SIG-M5 treated with dmso at 0.1 percent for 504 hours (cell line): Measurements from ENCODE around the gene RTCA.
"Not testable (repeated sequence)": the region's sequence is repeated elsewhere in the genome, so short reads cannot be mapped to it uniquely, and the experiment has no call there.

ENCODE experiments used
- DNase-seq: peaks from one replicate; lab custom pipeline; 2025; ENCODE audit not compliant: unreplicated experiment; lab: John Stamatoyannopoulos, UW

Gene RTCA

DNA sequence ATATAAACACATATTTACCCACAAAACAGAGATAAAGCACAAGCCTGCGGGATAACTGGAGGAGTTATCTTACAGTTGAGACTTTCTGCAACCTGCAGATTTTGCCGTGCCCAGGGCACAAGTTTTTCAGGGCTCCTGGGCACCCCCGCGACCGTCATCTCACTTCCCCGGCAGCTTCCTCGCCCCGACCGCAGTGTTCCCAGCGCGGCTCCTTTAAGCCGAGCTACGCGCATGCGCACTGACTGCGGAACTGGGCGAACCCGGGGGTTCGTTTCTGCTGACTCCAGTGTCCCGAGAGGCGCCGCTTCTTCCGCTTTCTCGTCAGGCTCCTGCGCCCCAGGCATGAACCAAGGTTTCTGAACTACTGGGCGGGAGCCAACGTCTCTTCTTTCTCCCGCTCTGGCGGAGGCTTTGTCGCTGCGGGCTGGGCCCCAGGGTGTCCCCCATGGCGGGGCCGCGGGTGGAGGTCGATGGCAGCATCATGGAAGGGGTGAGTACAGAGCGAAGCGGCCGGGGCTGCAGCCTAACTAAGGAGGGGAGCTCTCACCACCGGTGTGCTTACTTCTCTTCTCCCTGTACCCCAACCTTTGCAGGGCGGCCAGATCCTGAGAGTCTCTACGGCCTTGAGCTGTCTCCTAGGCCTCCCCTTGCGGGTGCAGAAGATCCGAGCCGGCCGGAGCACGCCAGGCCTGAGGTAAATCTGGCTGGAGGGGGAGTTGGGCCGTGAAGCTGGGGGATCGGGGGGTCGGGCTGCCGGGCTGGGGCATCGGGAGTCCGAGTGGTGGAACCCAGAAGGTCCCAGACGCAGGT is at the start of gene RTCA:
Gene RTCA (plus strand): TSS at position 286 of the 810 bp plus-strand sequence. CDS start 160 bp downstream, at position 446.
- DNase-seq: peak; percentile 96

- no peak for DNase-seq
Observed at GRCh38 chr1:100217834-100218233, 48.2 kb upstream of the RTCA start.

- no peak for DNase-seq
Observed at GRCh38 chr1:100219457-100219856, 46.6 kb upstream of the RTCA start.

DNA sequence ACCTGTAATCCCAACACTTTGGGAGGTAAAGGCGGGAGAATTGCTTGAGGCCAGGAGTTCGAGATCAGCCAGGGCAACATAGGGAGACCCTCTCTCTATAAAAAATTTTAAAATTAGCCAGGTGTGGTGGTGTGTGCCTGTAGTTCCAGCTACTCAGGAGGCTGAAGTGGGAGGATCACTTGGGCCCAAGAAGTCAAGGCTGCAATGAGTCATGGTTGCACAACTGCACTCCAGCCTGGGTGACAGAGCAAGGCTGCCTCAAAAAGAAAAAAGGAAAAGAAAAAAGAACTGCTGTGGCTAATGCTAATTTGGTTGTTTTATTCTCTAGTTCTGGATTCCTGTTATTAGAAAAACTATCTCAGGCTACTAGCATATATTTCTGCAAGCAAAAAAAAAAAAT is 46.1 kb upstream of the RTCA start:
- DNase-seq: peak; percentile 3

DNA sequence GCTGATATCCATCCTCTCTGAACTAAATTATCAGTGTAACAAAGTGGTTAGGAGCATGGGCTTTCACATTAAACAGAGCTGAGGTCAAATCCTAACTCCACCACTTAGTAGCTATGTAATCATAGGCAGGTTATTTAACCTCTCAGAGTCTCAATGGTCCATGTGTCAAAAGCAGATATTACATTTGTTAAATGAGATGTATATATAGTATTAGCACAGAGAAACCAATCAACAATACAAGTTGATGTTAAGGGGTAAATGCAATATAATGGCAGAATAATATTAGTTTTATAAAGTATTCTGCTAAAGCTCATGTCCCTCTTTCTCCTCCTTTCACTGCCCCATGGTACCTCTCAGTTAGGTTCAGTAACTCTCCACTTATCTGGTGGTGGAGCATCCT is 43.6 kb upstream of the RTCA start:
- no peak for DNase-seq

DNA sequence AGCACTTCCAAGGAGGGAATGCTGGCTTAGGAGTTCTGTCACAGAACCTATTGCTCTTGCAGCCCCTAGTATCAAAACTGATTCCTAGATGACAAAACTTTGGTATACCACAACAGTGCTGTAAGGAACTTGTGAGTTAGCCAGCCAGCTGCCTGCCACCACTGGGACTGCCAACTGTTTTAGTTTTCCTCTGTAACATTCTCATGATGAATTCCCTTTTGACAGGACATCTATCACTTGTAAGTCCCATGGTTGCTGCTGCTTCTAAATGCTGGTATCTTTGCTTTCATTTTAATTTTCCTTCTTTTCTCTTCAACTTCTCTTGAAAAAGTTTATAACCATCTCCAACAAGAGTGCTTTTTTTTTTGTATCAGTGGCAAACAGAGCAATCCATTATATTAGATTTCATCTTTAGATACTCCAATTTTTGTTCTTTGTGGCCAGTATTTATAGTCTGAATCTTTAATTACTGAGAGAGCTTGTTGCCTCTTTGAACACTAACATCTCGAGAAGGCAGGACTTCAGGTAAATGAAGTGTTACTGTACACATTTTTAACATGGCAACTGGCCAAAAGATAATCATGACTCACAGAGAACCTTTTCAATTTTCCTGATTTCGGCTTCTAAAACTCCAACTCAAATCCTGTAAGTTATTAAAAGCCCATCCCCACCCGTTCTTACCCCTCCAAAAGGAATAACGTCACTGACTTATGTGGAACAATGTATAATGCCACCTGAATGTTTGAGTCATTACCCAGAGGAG is 36.2 kb upstream of the RTCA start:
- no peak for DNase-seq

DNA sequence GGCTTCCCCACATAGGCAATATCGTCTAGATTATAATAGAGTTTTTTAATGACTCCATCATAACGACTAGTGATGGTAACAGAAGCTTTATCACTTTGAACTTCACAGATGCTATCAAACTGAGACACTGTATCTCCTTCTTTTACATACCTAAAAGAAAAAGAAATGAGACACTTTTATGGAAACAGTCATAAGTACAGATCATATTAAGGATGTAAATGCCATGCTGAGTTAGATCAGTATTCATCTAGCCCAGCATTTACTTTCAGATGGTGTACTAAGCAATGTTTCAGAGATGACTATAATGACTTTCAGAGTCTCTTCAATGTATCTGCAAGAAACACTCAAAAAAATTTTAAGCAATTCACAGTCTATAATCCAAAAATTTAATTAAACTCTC is 35.3 kb upstream of the RTCA start:
- no peak for DNase-seq

GRCh38 chr1:100231721-100232120 is 34.3 kb upstream of the RTCA start:
- no peak for DNase-seq

- DNase-seq: no peak
Observed at GRCh38 chr1:100232156-100232555, 33.9 kb upstream of the RTCA start.

GRCh38 chr1:100233566-100233965 is 32.5 kb upstream of the RTCA start:
- not testable (repeated sequence) for DNase-seq

GRCh38 chr1:100234432-100234831 is 31.6 kb upstream of the RTCA start:
- no peak for DNase-seq

DNA sequence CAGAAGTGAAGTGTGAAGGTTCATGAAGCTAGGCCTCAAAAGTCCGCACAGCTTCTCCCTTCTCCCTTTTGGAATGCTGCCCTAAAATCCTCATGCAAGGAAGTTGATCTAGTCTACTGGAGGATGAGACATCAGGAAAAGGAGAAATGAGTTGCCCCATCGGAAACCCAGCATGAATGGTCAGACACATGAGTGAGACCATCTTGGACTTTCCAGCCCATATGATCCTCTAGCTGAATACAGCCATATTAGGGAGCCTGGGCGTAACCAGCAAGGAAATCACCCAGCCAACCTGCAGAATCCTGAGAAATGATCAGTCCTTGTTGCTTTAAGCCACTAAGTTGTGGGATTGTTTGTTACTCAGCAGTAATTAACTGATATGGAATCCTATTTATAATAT is 28.9 kb upstream of the RTCA start:
- no peak for DNase-seq

DNA sequence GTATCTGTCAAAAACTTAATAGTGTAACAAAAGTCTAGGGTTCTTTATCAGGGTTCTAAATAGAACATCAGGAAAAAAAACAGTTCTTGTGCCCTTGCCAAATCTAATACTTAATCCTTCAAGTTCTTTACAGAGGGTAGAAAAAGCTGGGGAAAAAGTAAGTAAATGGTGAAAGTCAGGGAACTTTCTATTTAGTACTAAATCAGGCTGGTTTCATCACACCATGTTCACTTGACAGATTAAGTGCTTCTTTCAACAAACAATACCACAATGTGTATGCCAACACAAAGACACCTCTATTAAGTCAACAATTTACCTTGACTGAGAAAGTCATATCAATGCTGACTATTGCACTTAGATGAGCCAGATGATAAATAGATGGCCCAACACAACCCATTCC is 26.1 kb upstream of the RTCA start:
- DNase-seq: no peak

GRCh38 chr1:100240631-100241030 is 25.4 kb upstream of the RTCA start:
- no peak for DNase-seq

GRCh38 chr1:100246738-100247137 is 19.3 kb upstream of the RTCA start:
- no peak for DNase-seq

DNA sequence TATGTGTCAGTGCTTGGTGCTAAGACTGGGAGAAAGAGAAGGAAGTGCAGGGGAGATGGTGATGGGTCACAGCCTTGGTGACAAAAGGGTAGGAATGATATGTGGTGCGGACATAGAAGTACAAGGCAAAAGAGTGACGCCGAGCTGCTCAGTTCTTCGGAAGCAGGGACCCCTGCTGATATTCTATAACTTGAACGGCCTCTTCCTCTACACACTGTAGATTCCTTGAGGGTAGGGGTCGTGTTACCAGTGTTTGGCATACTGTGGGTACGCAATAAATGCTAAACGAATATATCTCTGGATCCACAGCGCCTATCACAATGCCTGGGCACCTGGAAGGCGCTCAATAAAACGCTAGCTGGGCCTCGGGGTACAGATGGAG is 16.9 kb upstream of the RTCA start:
- DNase-seq: peak; percentile 17

GRCh38 chr1:100249537-100250257 is 16.3 kb upstream of the RTCA start, which contains the start of gene DBT:
Gene DBT (minus strand): TSS chr1:100249834. CDS start chr1:100249820, 14 bp downstream.
- DNase-seq: peak; percentile 93

DNA sequence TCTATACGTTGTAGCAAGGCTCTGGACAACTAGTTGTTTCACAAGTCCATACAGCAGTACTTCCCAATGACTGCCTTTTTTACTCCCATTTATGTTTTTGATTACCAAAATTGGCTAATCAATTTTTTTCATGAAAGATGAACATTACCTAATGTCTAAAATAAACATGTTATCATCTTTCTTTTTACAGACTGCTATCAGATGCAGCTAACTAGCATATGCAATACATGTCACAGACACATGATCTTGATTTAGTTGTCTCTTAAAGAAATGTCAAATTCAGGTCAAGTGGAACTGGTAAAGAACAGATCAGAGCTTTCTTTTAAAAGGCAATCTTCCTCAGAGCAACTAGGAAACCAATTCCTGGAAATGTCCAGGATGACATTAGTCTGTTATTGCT is 15.8 kb upstream of the RTCA start:
- DNase-seq: no peak

DNA sequence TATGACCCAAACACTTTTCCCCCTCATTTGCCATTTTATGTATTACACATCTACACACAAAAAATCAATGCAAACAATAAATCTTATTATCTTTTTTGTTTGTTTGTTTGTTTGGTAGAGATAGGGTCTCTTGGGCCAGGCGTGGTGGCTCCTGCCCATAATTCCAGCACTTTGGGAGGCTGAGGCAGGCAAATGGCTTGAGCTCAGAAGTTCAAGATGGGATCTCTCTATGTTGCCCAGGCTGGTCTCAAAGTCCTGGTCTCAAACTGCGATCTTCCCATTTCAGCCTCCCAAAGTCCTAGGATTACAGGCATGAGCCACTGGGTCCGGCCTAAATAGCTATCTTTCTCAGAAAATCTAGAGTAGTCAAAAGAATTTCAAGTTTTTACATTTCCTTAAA is 15.2 kb upstream of the RTCA start:
- DNase-seq: no peak

GRCh38 chr1:100252901-100253300 is 13.1 kb upstream of the RTCA start:
- DNase-seq: no peak

GRCh38 chr1:100253552-100253951 is 12.5 kb upstream of the RTCA start:
- DNase-seq: no peak

DNA sequence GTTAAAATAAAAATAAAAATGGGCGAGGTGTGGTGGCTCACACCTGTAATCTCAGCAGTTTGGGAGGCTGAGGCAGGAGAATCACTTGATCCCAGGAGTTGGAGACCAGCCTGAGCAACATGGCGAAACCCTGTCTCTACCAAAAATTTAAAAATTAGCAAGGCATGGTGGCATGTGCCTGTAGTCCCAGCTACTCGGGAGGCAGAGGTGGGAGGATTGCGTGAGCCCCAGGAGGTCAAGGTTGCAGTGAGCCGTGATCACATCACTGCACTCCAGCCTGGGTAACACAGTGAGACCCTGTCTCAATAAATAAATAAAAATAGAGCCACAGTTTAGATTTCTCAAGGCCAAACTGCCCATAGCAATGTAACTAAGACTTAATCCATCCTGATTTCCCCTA is 9.7 kb upstream of the RTCA start:
- not testable (repeated sequence) for DNase-seq
